ENCODE measurements around the gene ADD1. TPM values are rescaled to one million over a fixed set of nuclear protein-coding genes. Genes with fewer than 3 reads are reported as not detected.
A peak's percentile ranks its signal among the peaks of the same experiment; 100 is the strongest.

ADD1 gene
- polyA plus RNA-seq: 100 to 1,000 TPM; 158 to 262 (median 177) TPM
- long read RNA-seq, donor 1: 0 reads
- long read RNA-seq, donor 2, partial matches to known transcripts: 6 of 18 reads
- long read RNA-seq, donor 2, other reads (novel, unspliced or antisense): 6 of 18 reads
- long read RNA-seq, donor 3, full-length matches to known transcripts: 8 of 38 reads
- long read RNA-seq, donor 3, partial matches to known transcripts: 30 of 38 reads
- long read RNA-seq, donor 3, other reads (novel, unspliced or antisense): 0 of 38 reads
- long read RNA-seq, donor 4, partial matches to known transcripts: 0 of 1 reads
- long read RNA-seq, donor 4, other reads (novel, unspliced or antisense): 0 of 1 reads
- long read RNA-seq, donor 5, partial matches to known transcripts: 0 of 2 reads
- long read RNA-seq, donor 5, other reads (novel, unspliced or antisense): 0 of 2 reads
- long read RNA-seq, donor 6, full-length matches to known transcripts: 4 of 24 reads
- long read RNA-seq, donor 6, partial matches to known transcripts: 20 of 24 reads
- long read RNA-seq, donor 6, other reads (novel, unspliced or antisense): 0 of 24 reads
- long read RNA-seq, donor 7: 0 reads
- long read RNA-seq, donor 8, full-length matches to known transcripts: 2 of 11 reads
- long read RNA-seq, donor 8, partial matches to known transcripts: 9 of 11 reads
- long read RNA-seq, donor 8, other reads (novel, unspliced or antisense): 0 of 11 reads
- long read RNA-seq, donor 9, partial matches to known transcripts: 0 of 1 reads
- long read RNA-seq, donor 9, other reads (novel, unspliced or antisense): 0 of 1 reads
- long read RNA-seq, donor 10, full-length matches to known transcripts: 11 of 58 reads
- long read RNA-seq, donor 10, partial matches to known transcripts: 37 of 58 reads
- long read RNA-seq, donor 10, other reads (novel, unspliced or antisense): 10 of 58 reads

DNA sequence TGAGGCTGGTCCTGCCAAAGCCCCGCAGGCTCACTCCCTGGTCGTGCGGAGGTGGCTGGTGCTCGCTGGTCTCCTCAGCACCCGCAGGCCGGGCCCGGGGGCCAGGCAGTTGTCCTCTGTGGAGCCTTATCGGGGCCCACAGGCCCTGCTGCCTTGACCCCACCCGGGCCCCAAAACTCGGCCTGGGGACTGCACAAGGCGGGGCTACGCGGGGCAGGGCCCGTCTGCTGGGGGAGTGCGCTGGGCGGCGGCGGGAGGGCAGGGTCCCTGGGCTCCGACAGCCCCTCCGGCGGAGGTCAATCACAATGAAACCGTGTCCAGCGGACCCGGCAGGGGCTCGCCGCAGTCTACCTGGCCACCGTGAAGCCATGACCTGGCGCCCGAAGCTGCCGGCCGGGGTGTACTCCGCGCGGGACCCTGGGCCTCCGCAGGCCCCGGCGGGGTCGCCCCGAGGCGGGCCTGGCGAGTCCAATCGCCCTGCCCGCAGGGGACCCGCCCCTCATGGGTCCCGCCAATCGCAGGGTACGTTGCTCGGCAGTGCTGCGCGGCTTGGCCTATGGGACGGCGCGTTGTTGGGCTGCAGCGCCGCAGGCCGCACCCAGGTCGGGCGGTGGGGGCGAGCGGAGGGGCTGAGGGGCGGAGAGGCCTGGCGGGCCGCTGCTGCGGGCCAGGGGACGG is at the start of gene ADD1:
Gene ADD1 (plus strand): TSS at position 582 of the 678 bp plus-strand sequence. CDS start 32,072 bp downstream, outside the sequence.
- peak; percentile 92 to 100 for DNase-seq
- H3K4me3 ChIP-seq (ENCODE audit: low read depth in 1 of 3, low read length in 3 of 3): peak within 1 kb of the TSS; percentile 92 to 99 (median 96)
- no peaks in the 10 kb centered on the region for H3K9me3 ChIP-seq (ENCODE audit: control insufficient read depth in 2 of 2, insufficient read depth in 1 of 2, low read depth in 1 of 2, low read length in 1 of 2)
- peaks cover 0 to 7% (median 6%) of the 10 kb centered on the region in 3 donors for H3K4me1 ChIP-seq (ENCODE audit: control insufficient read depth in 3 of 3, insufficient read depth in 2 of 3, low read depth in 1 of 3, low read length in 2 of 3)
- no peaks in the 10 kb centered on the region for H3K27me3 ChIP-seq (ENCODE audit: control insufficient read depth in 3 of 3, insufficient read depth in 3 of 3, low read length in 3 of 3)
- peak within 1 kb of the TSS; percentile 88 to 96 (median 92) for H3K27ac ChIP-seq (ENCODE audit: low read depth in 1 of 3, low read length in 2 of 3)
- no peak for FAIRE-seq
- 0 to 1% (median 1%) methylated on average over 43 to 65 of the region's 65 CpGs for WGBS, 3 donors
- H3K36me3 ChIP-seq (ENCODE audit: control insufficient read depth in 3 of 3, insufficient read depth in 2 of 3, low read depth in 1 of 3, low read length in 3 of 3): no peaks in the 10 kb centered on the region

DNA sequence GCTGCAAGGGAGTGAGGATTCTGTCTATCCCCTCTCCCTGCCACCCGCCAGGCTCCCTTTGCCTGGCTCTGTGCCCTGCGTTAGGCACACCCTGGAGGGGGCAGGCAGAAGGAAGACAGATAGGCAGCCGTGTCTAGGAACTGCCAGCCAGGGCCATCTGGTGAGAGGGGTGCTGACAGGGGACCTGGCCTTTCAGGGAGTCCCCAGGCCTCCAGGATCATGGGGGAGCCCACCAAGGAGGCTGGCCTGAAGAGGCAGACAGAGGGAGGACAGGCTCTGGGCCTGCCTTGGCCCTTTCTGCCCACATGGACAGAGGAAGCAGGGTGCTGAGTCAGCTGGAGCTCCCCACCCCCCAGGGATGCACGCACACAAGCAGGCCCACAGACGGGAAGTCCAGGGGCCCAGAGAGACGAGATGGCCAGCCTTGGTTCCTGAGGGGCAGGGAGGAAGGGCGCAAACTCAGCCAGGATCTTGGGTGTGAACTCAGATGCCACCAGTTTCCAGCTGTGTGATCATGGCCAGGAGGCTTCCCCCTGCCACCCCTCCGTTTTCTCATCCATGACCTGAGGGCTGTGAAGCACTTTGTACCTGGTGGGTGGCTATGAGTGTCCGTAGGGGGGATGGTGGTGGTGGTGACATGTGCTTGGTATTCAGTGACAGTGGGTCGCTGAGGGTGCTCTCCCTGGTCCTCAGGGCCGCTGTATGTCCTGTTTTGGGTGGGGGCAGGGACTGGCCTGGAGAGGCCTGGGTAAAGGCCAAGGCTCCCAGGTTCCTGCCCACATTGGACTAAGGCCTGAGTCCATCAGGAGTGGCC is 49.0 kb upstream of the ADD1 start:
- Histone ChIP-seq H3K27me3 (ENCODE audit: control insufficient read depth in 3 of 3, insufficient read depth in 3 of 3, low read length in 3 of 3) (no peaks in the 10 kb centered on the region), H3K36me3 (ENCODE audit: control insufficient read depth in 3 of 3, insufficient read depth in 2 of 3, low read depth in 1 of 3, low read length in 3 of 3) (peaks cover 0 to 29% (median 0%) of the 10 kb centered on the region in 3 donors), H3K9me3 (ENCODE audit: control insufficient read depth in 2 of 2, insufficient read depth in 1 of 2, low read depth in 1 of 2, low read length in 1 of 2) (no peaks in the 10 kb centered on the region), H3K4me3 (ENCODE audit: low read depth in 1 of 3, low read length in 3 of 3) (peak overlapping the region in 2 of 3 donors; percentile 55 to 74), H3K4me1 (ENCODE audit: control insufficient read depth in 3 of 3, insufficient read depth in 2 of 3, low read depth in 1 of 3, low read length in 2 of 3) (peaks cover 12 to 64% (median 30%) of the 10 kb centered on the region in 3 donors), H3K27ac (ENCODE audit: low read depth in 1 of 3, low read length in 2 of 3) (peak overlapping the region in 2 of 3 donors; percentile 35 to 84)
- DNase-seq: peak; percentile 14 to 63
- 45 to 51% (median 46%) methylated on average over 11 of the region's 11 CpGs for WGBS, 3 donors
- no peak for FAIRE-seq

DNA sequence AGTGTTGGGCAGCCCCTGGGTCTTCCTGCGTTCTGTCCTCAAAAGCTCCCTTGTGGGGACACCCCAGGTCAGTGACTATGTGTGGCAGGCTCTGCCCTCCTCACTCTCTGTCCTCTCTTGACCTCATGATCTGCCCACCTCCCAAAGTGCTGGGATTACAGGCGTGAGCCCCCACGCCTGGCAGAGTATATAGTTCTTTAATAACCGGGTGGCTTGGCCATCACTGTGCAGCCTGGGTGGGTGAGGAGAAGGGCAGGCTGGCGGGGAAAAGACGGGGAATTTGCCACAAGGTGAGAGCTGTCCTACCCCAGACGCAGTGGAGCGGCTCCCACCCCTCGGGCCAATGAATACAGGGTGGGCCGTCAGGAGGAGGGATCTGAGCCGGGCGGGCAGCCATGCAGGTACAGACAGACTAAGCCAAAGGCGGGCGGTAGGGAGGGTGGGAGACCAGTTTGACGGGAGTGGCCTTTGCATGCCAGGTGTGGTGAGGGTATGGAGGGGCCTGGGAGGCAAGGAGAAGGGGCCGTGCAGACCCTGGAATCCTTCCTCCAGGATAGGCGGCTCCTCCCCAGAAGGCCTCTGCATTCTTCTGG is 48.2 kb upstream of the ADD1 start:
- no peaks in the 10 kb centered on the region for H3K27me3 ChIP-seq (ENCODE audit: control insufficient read depth in 3 of 3, insufficient read depth in 3 of 3, low read length in 3 of 3)

DNA sequence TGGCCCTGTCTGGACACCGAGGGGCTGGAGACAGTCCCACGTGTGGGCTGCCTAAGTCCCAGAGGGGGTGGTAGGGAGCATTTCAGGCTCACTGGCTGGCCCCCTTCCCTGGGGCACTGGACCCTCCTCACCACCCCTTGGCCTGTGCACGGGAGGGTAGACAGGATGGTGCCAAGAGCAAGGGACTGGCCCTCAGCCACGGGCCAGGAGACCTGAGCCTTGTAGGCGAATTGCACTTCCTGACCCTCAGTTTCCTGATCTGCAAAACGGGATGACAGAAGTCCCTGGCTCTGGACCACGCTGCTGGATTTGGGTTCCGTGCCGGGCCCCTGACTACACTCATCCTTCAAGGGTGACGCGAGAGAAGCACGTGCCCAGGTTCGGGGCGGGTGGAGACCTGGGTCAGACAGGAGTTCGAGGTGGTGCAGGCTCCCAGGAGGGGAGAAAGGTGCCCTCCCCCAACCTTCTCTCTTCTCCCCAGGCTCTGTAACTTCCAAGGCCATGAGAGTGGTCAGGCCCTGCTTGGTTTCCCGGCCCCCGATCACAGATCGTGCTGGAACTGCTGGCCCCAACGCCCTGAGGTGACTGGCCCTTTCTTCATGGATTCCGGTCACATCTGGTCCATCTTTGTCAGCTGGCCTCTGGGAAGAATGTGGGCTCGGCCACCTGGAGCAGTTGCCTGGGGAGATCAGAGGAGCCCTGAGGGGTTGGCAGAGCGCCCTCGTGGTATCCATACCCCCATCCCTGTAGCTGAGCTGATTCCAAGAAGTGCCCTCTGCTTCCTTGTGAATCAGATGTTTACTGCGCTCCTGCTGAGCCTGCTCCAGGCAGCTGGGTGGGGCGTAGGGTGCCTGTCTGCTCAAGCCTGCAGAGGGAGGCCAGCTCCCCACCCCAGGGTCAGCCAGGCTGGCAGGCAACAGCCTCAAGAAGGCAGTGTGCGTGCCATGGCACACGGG is 47.5 kb upstream of the ADD1 start:
- peak overlapping the region in 2 of 3 donors; percentile 34 to 75 for H3K27ac ChIP-seq (ENCODE audit: low read depth in 1 of 3, low read length in 2 of 3)
- peaks cover 12 to 79% (median 34%) of the 10 kb centered on the region in 3 donors for H3K4me1 ChIP-seq (ENCODE audit: control insufficient read depth in 3 of 3, insufficient read depth in 2 of 3, low read depth in 1 of 3, low read length in 2 of 3)
- H3K36me3 ChIP-seq (ENCODE audit: control insufficient read depth in 3 of 3, insufficient read depth in 2 of 3, low read depth in 1 of 3, low read length in 3 of 3): peaks cover 0 to 29% (median 0%) of the 10 kb centered on the region in 3 donors
- H3K27me3 ChIP-seq (ENCODE audit: control insufficient read depth in 3 of 3, insufficient read depth in 3 of 3, low read length in 3 of 3): no peaks in the 10 kb centered on the region
- 35 to 66% (median 59%) methylated on average over 27 of the region's 27 CpGs for WGBS, 3 donors
- no peaks in the 10 kb centered on the region for H3K9me3 ChIP-seq (ENCODE audit: control insufficient read depth in 2 of 2, insufficient read depth in 1 of 2, low read depth in 1 of 2, low read length in 1 of 2)
- peak; percentile 64 to 92 for DNase-seq
- no peak for FAIRE-seq
- H3K4me3 ChIP-seq (ENCODE audit: low read depth in 1 of 3, low read length in 3 of 3): no peak overlapping the region

More for the DNA sequence above, 48.2 kb upstream of the ADD1 start:
- Histone ChIP-seq H3K4me1 (ENCODE audit: control insufficient read depth in 3 of 3, insufficient read depth in 2 of 3, low read depth in 1 of 3, low read length in 2 of 3) (peaks cover 12 to 71% (median 34%) of the 10 kb centered on the region in 3 donors), H3K27ac (ENCODE audit: low read depth in 1 of 3, low read length in 2 of 3) (peak overlapping the region in 1 of 3 donors; percentile 84), H3K36me3 (ENCODE audit: control insufficient read depth in 3 of 3, insufficient read depth in 2 of 3, low read depth in 1 of 3, low read length in 3 of 3) (peaks cover 0 to 29% (median 0%) of the 10 kb centered on the region in 3 donors), H3K4me3 (ENCODE audit: low read depth in 1 of 3, low read length in 3 of 3) (no peak overlapping the region), H3K9me3 (ENCODE audit: control insufficient read depth in 2 of 2, insufficient read depth in 1 of 2, low read depth in 1 of 2, low read length in 1 of 2) (no peaks in the 10 kb centered on the region)
- WGBS, 3 donors: 87% methylated on average over 17 of the region's 17 CpGs
- no peak for FAIRE-seq
- DNase-seq: peak in 1 of 2 donors; percentile 2

- WGBS, 3 donors: 34 to 75% (median 50%) methylated on average over 13 of the region's 13 CpGs
- Histone ChIP-seq H3K36me3 (ENCODE audit: control insufficient read depth in 3 of 3, insufficient read depth in 2 of 3, low read depth in 1 of 3, low read length in 3 of 3) (peaks cover 0 to 29% (median 0%) of the 10 kb centered on the region in 3 donors), H3K27ac (ENCODE audit: low read depth in 1 of 3, low read length in 2 of 3) (peak overlapping the region in 1 of 3 donors; percentile 75), H3K4me1 (ENCODE audit: control insufficient read depth in 3 of 3, insufficient read depth in 2 of 3, low read depth in 1 of 3, low read length in 2 of 3) (peaks cover 9 to 78% (median 34%) of the 10 kb centered on the region in 3 donors), H3K9me3 (ENCODE audit: control insufficient read depth in 2 of 2, insufficient read depth in 1 of 2, low read depth in 1 of 2, low read length in 1 of 2) (no peaks in the 10 kb centered on the region), H3K27me3 (ENCODE audit: control insufficient read depth in 3 of 3, insufficient read depth in 3 of 3, low read length in 3 of 3) (no peaks in the 10 kb centered on the region), H3K4me3 (ENCODE audit: low read depth in 1 of 3, low read length in 3 of 3) (no peak overlapping the region)
- DNase-seq: no peak
- FAIRE-seq: no peak
Measured at GRCh38 chr4:2796849-2797544, 46.6 kb upstream of the ADD1 start.

DNA sequence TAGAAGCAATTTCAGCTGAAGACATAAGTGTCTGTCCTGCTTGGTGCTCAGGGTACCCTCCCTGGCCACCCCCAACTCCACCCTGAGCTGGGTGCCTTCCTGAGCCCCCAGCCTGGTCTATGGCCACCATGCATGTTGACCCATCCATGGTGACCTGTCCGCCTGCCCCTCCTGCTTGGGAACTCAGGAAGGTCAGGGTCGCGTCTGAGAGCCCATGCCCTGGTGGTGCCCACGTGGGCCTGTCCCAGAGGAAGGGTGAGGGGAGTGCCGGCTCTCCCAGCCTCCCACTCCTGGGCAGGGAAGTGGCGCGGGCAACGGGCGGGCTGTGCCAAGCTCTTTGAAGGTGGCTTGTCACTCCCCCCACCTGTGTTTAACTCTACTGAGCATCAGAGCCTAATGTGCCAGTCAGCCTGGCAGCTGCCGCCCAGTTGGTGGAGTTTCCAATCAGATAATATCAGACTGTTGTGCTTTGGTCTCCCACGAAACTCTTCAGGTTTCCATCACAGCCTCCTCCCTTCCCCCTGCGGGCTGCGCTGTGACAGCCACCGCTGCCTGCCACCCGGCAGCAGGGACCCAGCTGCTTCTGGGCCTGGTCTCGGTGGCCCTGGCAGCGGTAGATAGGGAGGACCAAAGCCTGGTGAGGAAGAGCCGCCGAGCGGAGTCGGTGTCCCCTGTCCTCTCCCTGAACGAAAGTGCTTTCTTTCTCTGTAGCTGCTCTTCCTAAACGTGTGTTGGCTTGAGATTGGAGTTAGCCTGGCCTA is 45.9 kb upstream of the ADD1 start:
- Histone ChIP-seq H3K27me3 (ENCODE audit: control insufficient read depth in 3 of 3, insufficient read depth in 3 of 3, low read length in 3 of 3) (no peaks in the 10 kb centered on the region), H3K4me3 (ENCODE audit: low read depth in 1 of 3, low read length in 3 of 3) (no peak overlapping the region), H3K27ac (ENCODE audit: low read depth in 1 of 3, low read length in 2 of 3) (peak overlapping the region in 2 of 3 donors; percentile 12 to 85), H3K9me3 (ENCODE audit: control insufficient read depth in 2 of 2, insufficient read depth in 1 of 2, low read depth in 1 of 2, low read length in 1 of 2) (no peaks in the 10 kb centered on the region), H3K36me3 (ENCODE audit: control insufficient read depth in 3 of 3, insufficient read depth in 2 of 3, low read depth in 1 of 3, low read length in 3 of 3) (peaks cover 0 to 29% (median 0%) of the 10 kb centered on the region in 3 donors), H3K4me1 (ENCODE audit: control insufficient read depth in 3 of 3, insufficient read depth in 2 of 3, low read depth in 1 of 3, low read length in 2 of 3) (peaks cover 9 to 73% (median 32%) of the 10 kb centered on the region in 3 donors)
- peak in 1 of 2 donors; percentile 58 for DNase-seq
- WGBS, 3 donors: 19 to 60% (median 38%) methylated on average over 23 of the region's 23 CpGs
- no peak for FAIRE-seq
